B cell (primary cell): ENCODE results near the gene PTPRN2. TPM values are rescaled to one million over a fixed set of nuclear protein-coding genes. Genes with fewer than 3 reads are reported as not detected.

ENCODE experiments used
- ATAC-seq: fragments of 200-7000 bp; cut with Tn5 transposase; one replicate; pipeline ENCODE4 v1.10.0; 2021; ENCODE audit warnings: low read depth, mild to moderate bottlenecking, moderate number of reproducible peaks, moderate library complexity
- CTCF ChIA-PET: fragments of 350-600 bp; sonication (Branson Sonifier 250); formaldehyde crosslinking; loops from one replicate; lab custom pipeline; 2021; ENCODE audit warnings: antibody characterized with exemption, inconsistent platforms; lab: Charles Lee
- POLR2A ChIA-PET: fragments of 350-600 bp; sonication (Branson Sonifier 250); formaldehyde crosslinking; loops from one replicate; lab custom pipeline; 2021; ENCODE audit warnings: antibody characterized with exemption; lab: Charles Lee
- DNase-seq: peaks from one replicate; pipeline ENCODE4 v3.0.0; 2013
- H2AFZ ChIP-seq: 2 replicates; pipeline ENCODE4 v1.6.1; 2012; ENCODE audit warnings: mild to moderate bottlenecking, low read depth, low read length; ENCODE audit not compliant: insufficient read depth, poor library complexity, severe bottlenecking
- H3K27ac ChIP-seq, 2 donors: 1 replicate in 1 of 2; 2 replicates in 1 of 2; pipeline ENCODE4 v1.5.1; 2012 to 2013; ENCODE audit warnings: low read length in 2 of 2, mild to moderate bottlenecking in 2 of 2, moderate library complexity in 1 of 2
- H3K27me3 ChIP-seq, 4 experiments: fragments of 200-600 bp in 1 of 4; sonication (generic) in 1 of 4; replicated peaks in 1 of 4; 1 replicate in 2 of 4; 2 replicates in 2 of 4; pipeline versions ENCODE4 v1.6.1 to v1.7.0; 2013 to 2016; ENCODE audit warnings: low read length in 3 of 4, mild to moderate bottlenecking in 2 of 4, mixed read lengths in 1 of 4, moderate library complexity in 1 of 4; ENCODE audit not compliant: insufficient read depth in 4 of 4, control insufficient read depth in 3 of 4; ENCODE audit errors: control extremely low read depth in 1 of 4
- H3K36me3 ChIP-seq, 2 experiments: replicated peaks in 1 of 2; 1 replicate in 1 of 2; 2 replicates in 1 of 2; pipeline versions ENCODE4 v1.6.1 to v1.7.1; 2013; ENCODE audit warnings: low read length in 1 of 2; ENCODE audit not compliant: insufficient read depth in 2 of 2, control insufficient read depth in 1 of 2; ENCODE audit errors: control extremely low read depth in 1 of 2, extremely low read depth in 1 of 2
- H3K4me1 ChIP-seq, 2 donors: fragments of 200-600 bp in 1 of 2; sonication (generic) in 1 of 2; 1 replicate in 1 of 2; 2 replicates in 1 of 2; pipeline versions ENCODE4 v1.5.1 to v1.6.1; 2013 to 2017; ENCODE audit warnings: low read length in 2 of 2; ENCODE audit not compliant: control insufficient read depth in 2 of 2, insufficient read depth in 2 of 2
- H3K4me2 ChIP-seq: replicated peaks from 2 replicates; pipeline ENCODE3; 2012; ENCODE audit warnings: mild to moderate bottlenecking, low read depth, low read length; ENCODE audit not compliant: poor library complexity, severe bottlenecking
- H3K4me3 ChIP-seq, 5 experiments: fragments of 200-600 bp in 1 of 5; sonication (generic) in 1 of 5; 1 replicate in 3 of 5; 2 replicates in 2 of 5; pipeline versions ENCODE4 v1.5.1 to v1.7.0; 2011 to 2016; ENCODE audit warnings: low read length in 4 of 5, mild to moderate bottlenecking in 4 of 5, low read depth in 2 of 5, control low read depth in 1 of 5, moderate library complexity in 1 of 5; ENCODE audit not compliant: insufficient read depth in 1 of 5; ENCODE audit errors: control extremely low read depth in 1 of 5, extremely low read depth in 1 of 5
- H3K79me2 ChIP-seq: fragments of 200-600 bp; sonication (generic); one replicate; pipeline ENCODE4 v1.6.0; 2016; ENCODE audit warnings: low read length; ENCODE audit not compliant: control insufficient read depth, insufficient read depth
- H3K9ac ChIP-seq: fragments of 200-600 bp; sonication (generic); 2 replicates; pipeline ENCODE4 v1.6.1; 2017; ENCODE audit warnings: mild to moderate bottlenecking, low read length, moderate library complexity
- H3K9me3 ChIP-seq, 3 donors: one replicate each; pipeline versions ENCODE4 v1.6.1 to v1.7.1; 2013; ENCODE audit warnings: low read length in 2 of 3; ENCODE audit not compliant: control insufficient read depth in 2 of 3, insufficient read depth in 1 of 3; ENCODE audit errors: control extremely low read depth in 1 of 3
- H4K20me1 ChIP-seq: 2 replicates; pipeline ENCODE4 v1.6.0; 2012; ENCODE audit warnings: mild to moderate bottlenecking, low read length; ENCODE audit not compliant: insufficient read depth, control insufficient read depth, poor library complexity, severe bottlenecking
- H3K27ac Mint-ChIP-seq: one replicate; pipeline ENCODE4 v1.8.0; 2021; ENCODE audit warnings: mixed read lengths
- H3K27me3 Mint-ChIP-seq: one replicate; pipeline ENCODE4 v1.8.0; 2021; ENCODE audit warnings: mixed read lengths
- H3K4me1 Mint-ChIP-seq: one replicate; pipeline ENCODE4 v1.8.0; 2021; ENCODE audit warnings: mixed read lengths
- H3K4me3 Mint-ChIP-seq: one replicate; pipeline ENCODE4 v1.8.0; 2021; ENCODE audit warnings: mixed read lengths
- H3K9me3 Mint-ChIP-seq: one replicate; pipeline ENCODE4 v1.8.0; 2022; ENCODE audit warnings: mixed read lengths; ENCODE audit not compliant: insufficient read depth
- CTCF ChIP-seq: fragments of 200-600 bp; IDR thresholded peaks from one replicate; pipeline ENCODE4 v1.8.0; 2022; ENCODE audit warnings: antibody characterized with exemption, mild to moderate bottlenecking
- EZH2 ChIP-seq: IDR thresholded peaks from 2 replicates; pipeline ENCODE4 v1.6.1; 2012; ENCODE audit warnings: borderline replicate concordance, low read depth, mild to moderate bottlenecking, moderate library complexity, low read length; ENCODE audit not compliant: insufficient read depth, poor library complexity, severe bottlenecking
- WGBS: methylation state at CpG from one replicate; pipeline ENCODE4 v1.1.5; 2013; ENCODE audit warnings: missing lambda C conversion rate; ENCODE audit not compliant: insufficient coverage; 5-methylcytosine and 5-hydroxymethylcytosine counted together
- intact Hi-C: fragments of 100-400 bp; cut with micrococcal nuclease; formaldehyde crosslinking; loops from one replicate; pipeline ENCODE4 v1.10.0; 2022
- polyA plus RNA-seq: library from polyadenylated mRNA; depleted of rRNA; stranded (reverse); fragments of >200 nt; gene quantifications from 2 replicates; pipeline ENCODE4 v1.2.3, GENCODE V29; 2012
- total RNA-seq, 2 donors: library from RNA; stranded (reverse); fragments of 120-200 nt in 1 of 2; gene quantifications; 1 replicate in 1 of 2; 2 replicates in 1 of 2; pipeline versions ENCODE4 v1.2.3 to v1.2.4, GENCODE V29; 2013 to 2022

The PTPRN2 gene
- total and polyA plus RNA-seq, 2 donors (not counting 1 experiment from before 2014, with no cell fraction given) = 2.0 to 5.0 TPM

GRCh38 chr7:157613575-157614322 lies 973.9 kb downstream of the PTPRN2 start:
- H3K9me3 ChIP-seq = peaks cover 0 to 72% (median 0%) of the 10 kb centered on the region in 3 donors
- peak overlapping the region; percentile 80 for H3K4me3 Mint-ChIP-seq
- no peaks in the 10 kb centered on the region for H3K36me3 ChIP-seq
- H3K4me1 Mint-ChIP-seq = peaks cover 2% of the 10 kb centered on the region
- ATAC-seq (no peak), DNase-seq (no peak)
- H3K4me3 ChIP-seq = peak overlapping the region in 4 of 5 experiments; percentile 53 to 81 (median 64)
- no peak overlapping the region for H3K27ac Mint-ChIP-seq
- no peaks in the 10 kb centered on the region for H3K9me3 Mint-ChIP-seq
- no peak for TF ChIP-seq CTCF
- TF ChIP-seq EZH2 = no peak
- H4K20me1 ChIP-seq = no peaks in the 10 kb centered on the region
- intact Hi-C loops = no loop called here
- H3K27me3 ChIP-seq = no peaks in the 10 kb centered on the region
- peak overlapping the region; percentile 97 for H3K4me2 ChIP-seq
- CTCF ChIA-PET = no interaction called here
- peak overlapping the region in 1 of 2 donors; percentile 66 for H3K27ac ChIP-seq
- H3K9ac ChIP-seq = peak overlapping the region; percentile 73
- peak overlapping the region; percentile 90 for H2AFZ ChIP-seq
- no peaks in the 10 kb centered on the region for H3K27me3 Mint-ChIP-seq
- H3K79me2 ChIP-seq = no peaks in the 10 kb centered on the region
- H3K4me1 ChIP-seq = peaks cover 3 to 16% of the 10 kb centered on the region in 2 donors
- 59% methylated on average over 50 of the region's 51 CpGs for WGBS
- POLR2A ChIA-PET = no interaction called here
